Measurements from ENCODE around the gene MYRF. TPM values are rescaled to one million over a fixed set of nuclear protein-coding genes. Genes with fewer than 3 reads are reported as not detected.

The MYRF gene
- total and polyA plus RNA-seq, 2 of the 13 experiments (the other 11 are each of a cell fraction or from before 2014, with no cell fraction given): 10.2 to 25.9 TPM

DNA sequence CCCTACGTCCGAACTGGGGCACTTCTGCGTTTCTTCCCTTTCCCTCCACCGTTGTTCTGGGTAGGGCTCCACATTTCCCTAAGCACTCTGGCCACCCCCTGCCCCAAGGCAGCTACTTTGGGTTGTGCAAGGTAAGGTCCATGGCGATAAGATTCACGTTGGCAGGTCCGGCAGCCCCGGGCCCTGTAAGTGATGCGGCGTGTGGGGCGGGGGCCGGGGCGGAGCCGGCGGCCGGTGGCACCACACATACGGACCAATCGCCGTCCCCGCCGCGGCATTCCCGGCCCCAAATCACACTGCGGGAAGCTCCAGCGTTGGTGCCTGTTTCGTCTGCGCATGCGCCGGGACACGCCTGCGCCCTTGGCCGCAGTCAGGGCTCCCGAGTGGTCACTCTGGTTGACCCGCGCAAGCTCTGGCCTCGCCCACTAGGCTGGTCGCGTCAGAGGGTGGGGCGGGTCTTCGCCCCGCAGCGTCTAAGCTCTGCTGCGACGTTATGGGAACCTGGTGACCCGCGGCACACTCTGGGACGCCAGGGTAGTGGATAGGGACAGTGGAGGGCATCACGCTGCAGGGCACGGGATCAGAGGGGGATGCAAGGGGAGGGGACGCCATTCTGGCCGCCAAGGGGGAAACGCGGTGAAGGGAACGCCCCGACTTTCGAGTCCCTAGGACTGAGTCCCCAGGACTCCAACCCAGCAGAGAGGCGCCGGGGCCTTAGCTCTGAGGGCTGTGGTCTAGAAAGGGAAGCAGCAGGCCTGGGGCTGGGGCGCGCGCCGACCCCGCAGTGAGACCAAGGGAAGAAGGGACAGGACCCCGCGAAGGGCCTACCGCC is 62.7 kb downstream of the MYRF start (continued):
- TF ChIP-seq, protein P1, sequence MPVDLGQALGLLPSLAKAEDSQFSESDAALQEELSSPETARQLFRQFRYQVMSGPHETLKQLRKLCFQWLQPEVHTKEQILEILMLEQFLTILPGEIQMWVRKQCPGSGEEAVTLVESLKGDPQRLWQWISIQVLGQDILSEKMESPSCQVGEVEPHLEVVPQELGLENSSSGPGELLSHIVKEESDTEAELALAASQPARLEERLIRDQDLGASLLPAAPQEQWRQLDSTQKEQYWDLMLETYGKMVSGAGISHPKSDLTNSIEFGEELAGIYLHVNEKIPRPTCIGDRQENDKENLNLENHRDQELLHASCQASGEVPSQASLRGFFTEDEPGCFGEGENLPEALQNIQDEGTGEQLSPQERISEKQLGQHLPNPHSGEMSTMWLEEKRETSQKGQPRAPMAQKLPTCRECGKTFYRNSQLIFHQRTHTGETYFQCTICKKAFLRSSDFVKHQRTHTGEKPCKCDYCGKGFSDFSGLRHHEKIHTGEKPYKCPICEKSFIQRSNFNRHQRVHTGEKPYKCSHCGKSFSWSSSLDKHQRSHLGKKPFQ (CRISPR knock-in tag; IDR thresholded peaks at IDR 0.05; ENCODE audit: insufficient replicate concordance): peak; percentile 85
- TF ChIP-seq, protein P2, sequence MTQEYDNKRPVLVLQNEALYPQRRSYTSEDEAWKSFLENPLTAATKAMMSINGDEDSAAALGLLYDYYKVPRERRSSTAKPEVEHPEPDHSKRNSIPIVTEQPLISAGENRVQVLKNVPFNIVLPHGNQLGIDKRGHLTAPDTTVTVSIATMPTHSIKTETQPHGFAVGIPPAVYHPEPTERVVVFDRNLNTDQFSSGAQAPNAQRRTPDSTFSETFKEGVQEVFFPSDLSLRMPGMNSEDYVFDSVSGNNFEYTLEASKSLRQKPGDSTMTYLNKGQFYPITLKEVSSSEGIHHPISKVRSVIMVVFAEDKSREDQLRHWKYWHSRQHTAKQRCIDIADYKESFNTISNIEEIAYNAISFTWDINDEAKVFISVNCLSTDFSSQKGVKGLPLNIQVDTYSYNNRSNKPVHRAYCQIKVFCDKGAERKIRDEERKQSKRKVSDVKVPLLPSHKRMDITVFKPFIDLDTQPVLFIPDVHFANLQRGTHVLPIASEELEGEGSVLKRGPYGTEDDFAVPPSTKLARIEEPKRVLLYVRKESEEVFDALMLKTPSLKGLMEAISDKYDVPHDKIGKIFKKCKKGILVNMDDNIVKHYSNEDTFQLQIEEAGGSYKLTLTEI (CRISPR knock-in tag; conservative IDR thresholded peaks at IDR 0.05): no peak
- no peak for TF ChIP-seq ZNF652 (CRISPR knock-in tag; IDR thresholded peaks at IDR 0.05; ENCODE audit: borderline replicate concordance, low read depth)
- TF ChIP-seq SP4 (CRISPR knock-in tag; IDR thresholded peaks at IDR 0.05): peak; percentile 94
- 0 out of 2 replicates have a peak, but pooled peaks have one; percentile 59 for TF ChIP-seq REL (CRISPR knock-in tag; conservative IDR thresholded peaks at IDR 0.05)
- peak; percentile 80; the same call in 1 of the 2 replicates for TF ChIP-seq ZNF138 (CRISPR knock-in tag; IDR thresholded peaks at IDR 0.05; ENCODE audit: low read depth)
- TF ChIP-seq, protein P3, sequence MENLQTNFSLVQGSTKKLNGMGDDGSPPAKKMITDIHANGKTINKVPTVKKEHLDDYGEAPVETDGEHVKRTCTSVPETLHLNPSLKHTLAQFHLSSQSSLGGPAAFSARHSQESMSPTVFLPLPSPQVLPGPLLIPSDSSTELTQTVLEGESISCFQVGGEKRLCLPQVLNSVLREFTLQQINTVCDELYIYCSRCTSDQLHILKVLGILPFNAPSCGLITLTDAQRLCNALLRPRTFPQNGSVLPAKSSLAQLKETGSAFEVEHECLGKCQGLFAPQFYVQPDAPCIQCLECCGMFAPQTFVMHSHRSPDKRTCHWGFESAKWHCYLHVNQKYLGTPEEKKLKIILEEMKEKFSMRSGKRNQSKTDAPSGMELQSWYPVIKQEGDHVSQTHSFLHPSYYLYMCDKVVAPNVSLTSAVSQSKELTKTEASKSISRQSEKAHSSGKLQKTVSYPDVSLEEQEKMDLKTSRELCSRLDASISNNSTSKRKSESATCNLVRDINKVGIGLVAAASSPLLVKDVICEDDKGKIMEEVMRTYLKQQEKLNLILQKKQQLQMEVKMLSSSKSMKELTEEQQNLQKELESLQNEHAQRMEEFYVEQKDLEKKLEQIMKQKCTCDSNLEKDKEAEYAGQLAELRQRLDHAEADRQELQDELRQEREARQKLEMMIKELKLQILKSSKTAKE (CRISPR knock-in tag; IDR thresholded peaks at IDR 0.05; ENCODE audit: borderline replicate concordance): peak; percentile 39; the same call in 1 of the 2 replicates
- no peak for TF ChIP-seq ZNF441 (CRISPR knock-in tag; IDR thresholded peaks at IDR 0.05; ENCODE audit: borderline replicate concordance)
- no peak for TF ChIP-seq ZNF251 (CRISPR knock-in tag; IDR thresholded peaks at IDR 0.05)
- TF ChIP-seq ZC3H4 (CRISPR knock-in tag; IDR thresholded peaks at IDR 0.05; ENCODE audit: borderline replicate concordance): no peak
- TF ChIP-seq, protein P4, sequence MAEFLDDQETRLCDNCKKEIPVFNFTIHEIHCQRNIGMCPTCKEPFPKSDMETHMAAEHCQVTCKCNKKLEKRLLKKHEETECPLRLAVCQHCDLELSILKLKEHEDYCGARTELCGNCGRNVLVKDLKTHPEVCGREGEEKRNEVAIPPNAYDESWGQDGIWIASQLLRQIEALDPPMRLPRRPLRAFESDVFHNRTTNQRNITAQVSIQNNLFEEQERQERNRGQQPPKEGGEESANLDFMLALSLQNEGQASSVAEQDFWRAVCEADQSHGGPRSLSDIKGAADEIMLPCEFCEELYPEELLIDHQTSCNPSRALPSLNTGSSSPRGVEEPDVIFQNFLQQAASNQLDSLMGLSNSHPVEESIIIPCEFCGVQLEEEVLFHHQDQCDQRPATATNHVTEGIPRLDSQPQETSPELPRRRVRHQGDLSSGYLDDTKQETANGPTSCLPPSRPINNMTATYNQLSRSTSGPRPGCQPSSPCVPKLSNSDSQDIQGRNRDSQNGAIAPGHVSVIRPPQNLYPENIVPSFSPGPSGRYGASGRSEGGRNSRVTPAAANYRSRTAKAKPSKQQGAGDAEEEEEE (CRISPR knock-in tag; IDR thresholded peaks at IDR 0.05; ENCODE audit: borderline replicate concordance): no peak; the same call in 1 of the 2 replicates
- no peak for TF ChIP-seq JDP2 (CRISPR knock-in tag; IDR thresholded peaks at IDR 0.05; ENCODE audit: borderline replicate concordance)
- TF ChIP-seq, protein P5, sequence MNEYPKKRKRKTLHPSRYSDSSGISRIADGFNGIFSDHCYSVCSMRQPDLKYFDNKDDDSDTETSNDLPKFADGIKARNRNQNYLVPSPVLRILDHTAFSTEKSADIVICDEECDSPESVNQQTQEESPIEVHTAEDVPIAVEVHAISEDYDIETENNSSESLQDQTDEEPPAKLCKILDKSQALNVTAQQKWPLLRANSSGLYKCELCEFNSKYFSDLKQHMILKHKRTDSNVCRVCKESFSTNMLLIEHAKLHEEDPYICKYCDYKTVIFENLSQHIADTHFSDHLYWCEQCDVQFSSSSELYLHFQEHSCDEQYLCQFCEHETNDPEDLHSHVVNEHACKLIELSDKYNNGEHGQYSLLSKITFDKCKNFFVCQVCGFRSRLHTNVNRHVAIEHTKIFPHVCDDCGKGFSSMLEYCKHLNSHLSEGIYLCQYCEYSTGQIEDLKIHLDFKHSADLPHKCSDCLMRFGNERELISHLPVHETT (CRISPR knock-in tag; conservative IDR thresholded peaks at IDR 0.05): no peak; the same call in 1 of the 2 replicates
- TF ChIP-seq ZNF816 (CRISPR knock-in tag; IDR thresholded peaks at IDR 0.05; ENCODE audit: borderline replicate concordance): no peak
- TF ChIP-seq, protein P6, sequence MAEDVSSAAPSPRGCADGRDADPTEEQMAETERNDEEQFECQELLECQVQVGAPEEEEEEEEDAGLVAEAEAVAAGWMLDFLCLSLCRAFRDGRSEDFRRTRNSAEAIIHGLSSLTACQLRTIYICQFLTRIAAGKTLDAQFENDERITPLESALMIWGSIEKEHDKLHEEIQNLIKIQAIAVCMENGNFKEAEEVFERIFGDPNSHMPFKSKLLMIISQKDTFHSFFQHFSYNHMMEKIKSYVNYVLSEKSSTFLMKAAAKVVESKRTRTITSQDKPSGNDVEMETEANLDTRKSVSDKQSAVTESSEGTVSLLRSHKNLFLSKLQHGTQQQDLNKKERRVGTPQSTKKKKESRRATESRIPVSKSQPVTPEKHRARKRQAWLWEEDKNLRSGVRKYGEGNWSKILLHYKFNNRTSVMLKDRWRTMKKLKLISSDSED (CRISPR knock-in tag; IDR thresholded peaks at IDR 0.05): no peak
- TF ChIP-seq SAFB2 (CRISPR knock-in tag; IDR thresholded peaks at IDR 0.05; ENCODE audit: borderline replicate concordance, low read depth): peak; percentile 59
- peak; percentile 89 for TF ChIP-seq POLR2AphosphoS5 (IDR thresholded peaks at IDR 0.05; ENCODE audit: low read depth, low read length)

Measured in HepG2 (cell line).